HL-60 (cell line): ENCODE measurements around the gene PGD.

Experiments
- DNase-seq, 2 experiments: peaks; one replicate each; pipeline ENCODE4 v3.0.0-alpha.2; 2010 to 2020; ENCODE audit warnings: low read depth in 1 of 2, low spot score in 1 of 2
- H3K27ac ChIP-seq: fragments of 250-450 bp; sonication (Bioruptor Pico); replicated peaks from 2 replicates; pipeline ENCODE4 v1.5.1; 2020; ENCODE audit warnings: mild to moderate bottlenecking, moderate library complexity
- H3K27me3 ChIP-seq: fragments of 250-450 bp; sonication (Bioruptor Pico); 2 replicates; pipeline ENCODE4 v1.5.1; 2021; ENCODE audit warnings: mild to moderate bottlenecking, moderate library complexity; ENCODE audit not compliant: insufficient read depth, poor library complexity, severe bottlenecking
- H3K4me3 ChIP-seq: replicated peaks from 2 replicates; pipeline ENCODE4 v1.5.1; 2011; ENCODE audit warnings: mild to moderate bottlenecking, control low read depth, low read length; ENCODE audit not compliant: insufficient read depth
- GABPA ChIP-seq: IDR thresholded peaks from 2 replicates; pipeline ENCODE4 v1.6.1; 2012; ENCODE audit warnings: low read depth
- POLR2AphosphoS5 ChIP-seq: IDR thresholded peaks from 2 replicates; pipeline ENCODE4 v1.6.1; 2012; ENCODE audit warnings: low read depth
- SPI1 ChIP-seq: IDR thresholded peaks from 2 replicates; pipeline ENCODE4 v1.6.1; 2012; ENCODE audit warnings: low read depth, mild to moderate bottlenecking, borderline replicate concordance
- TF ChIP-seq, protein P1 (sequence below): IDR thresholded peaks from one replicate; pipeline ENCODE4 v1.5.1; 2011; ENCODE audit warnings: low read length, control low read depth, inconsistent platforms; ENCODE audit not compliant: insufficient read depth
- TF ChIP-seq, protein P2 (sequence below): IDR thresholded peaks from 2 replicates; pipeline ENCODE4 v1.6.1; 2012; ENCODE audit warnings: low read depth; ENCODE audit not compliant: insufficient replicate concordance

Gene PGD

DNA sequence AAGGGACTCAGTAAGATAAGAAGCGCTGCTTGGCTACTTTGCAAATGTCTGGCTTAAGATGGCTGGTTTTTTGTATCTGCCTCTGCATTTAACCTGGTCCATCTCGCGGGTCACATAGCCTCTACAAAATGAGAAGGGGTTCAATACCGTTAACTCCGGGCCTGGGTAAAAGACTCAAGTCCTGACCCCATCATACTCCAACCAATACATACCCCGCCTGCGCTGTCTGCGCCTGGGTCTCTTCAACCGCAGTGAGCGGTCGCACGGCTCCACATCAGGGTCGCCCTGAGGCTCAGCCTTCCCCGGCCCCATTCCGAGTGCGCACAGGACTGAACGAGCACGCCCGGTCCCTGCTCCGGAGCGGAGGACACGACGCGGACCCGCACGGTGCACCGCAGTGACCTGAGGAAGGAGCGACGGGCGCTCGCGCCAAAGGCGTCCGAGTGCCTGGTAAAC is 558 bp upstream of the PGD start:
- no peak for DNase-seq
- no peaks in the 10 kb centered on the region for H3K27me3 ChIP-seq
- peak overlapping the region; percentile 95 for H3K27ac ChIP-seq
- peak overlapping the region; percentile 62 for H3K4me3 ChIP-seq
- no peak for TF ChIP-seq GABPA
- TF ChIP-seq, protein P1, sequence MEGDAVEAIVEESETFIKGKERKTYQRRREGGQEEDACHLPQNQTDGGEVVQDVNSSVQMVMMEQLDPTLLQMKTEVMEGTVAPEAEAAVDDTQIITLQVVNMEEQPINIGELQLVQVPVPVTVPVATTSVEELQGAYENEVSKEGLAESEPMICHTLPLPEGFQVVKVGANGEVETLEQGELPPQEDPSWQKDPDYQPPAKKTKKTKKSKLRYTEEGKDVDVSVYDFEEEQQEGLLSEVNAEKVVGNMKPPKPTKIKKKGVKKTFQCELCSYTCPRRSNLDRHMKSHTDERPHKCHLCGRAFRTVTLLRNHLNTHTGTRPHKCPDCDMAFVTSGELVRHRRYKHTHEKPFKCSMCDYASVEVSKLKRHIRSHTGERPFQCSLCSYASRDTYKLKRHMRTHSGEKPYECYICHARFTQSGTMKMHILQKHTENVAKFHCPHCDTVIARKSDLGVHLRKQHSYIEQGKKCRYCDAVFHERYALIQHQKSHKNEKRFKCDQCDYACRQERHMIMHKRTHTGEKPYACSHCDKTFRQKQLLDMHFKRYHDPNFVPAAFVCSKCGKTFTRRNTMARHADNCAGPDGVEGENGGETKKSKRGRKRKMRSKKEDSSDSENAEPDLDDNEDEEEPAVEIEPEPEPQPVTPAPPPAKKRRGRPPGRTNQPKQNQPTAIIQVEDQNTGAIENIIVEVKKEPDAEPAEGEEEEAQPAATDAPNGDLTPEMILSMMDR, result no peak
- no peak for TF ChIP-seq POLR2AphosphoS5
- no peak for TF ChIP-seq SPI1
- TF ChIP-seq, protein P2, sequence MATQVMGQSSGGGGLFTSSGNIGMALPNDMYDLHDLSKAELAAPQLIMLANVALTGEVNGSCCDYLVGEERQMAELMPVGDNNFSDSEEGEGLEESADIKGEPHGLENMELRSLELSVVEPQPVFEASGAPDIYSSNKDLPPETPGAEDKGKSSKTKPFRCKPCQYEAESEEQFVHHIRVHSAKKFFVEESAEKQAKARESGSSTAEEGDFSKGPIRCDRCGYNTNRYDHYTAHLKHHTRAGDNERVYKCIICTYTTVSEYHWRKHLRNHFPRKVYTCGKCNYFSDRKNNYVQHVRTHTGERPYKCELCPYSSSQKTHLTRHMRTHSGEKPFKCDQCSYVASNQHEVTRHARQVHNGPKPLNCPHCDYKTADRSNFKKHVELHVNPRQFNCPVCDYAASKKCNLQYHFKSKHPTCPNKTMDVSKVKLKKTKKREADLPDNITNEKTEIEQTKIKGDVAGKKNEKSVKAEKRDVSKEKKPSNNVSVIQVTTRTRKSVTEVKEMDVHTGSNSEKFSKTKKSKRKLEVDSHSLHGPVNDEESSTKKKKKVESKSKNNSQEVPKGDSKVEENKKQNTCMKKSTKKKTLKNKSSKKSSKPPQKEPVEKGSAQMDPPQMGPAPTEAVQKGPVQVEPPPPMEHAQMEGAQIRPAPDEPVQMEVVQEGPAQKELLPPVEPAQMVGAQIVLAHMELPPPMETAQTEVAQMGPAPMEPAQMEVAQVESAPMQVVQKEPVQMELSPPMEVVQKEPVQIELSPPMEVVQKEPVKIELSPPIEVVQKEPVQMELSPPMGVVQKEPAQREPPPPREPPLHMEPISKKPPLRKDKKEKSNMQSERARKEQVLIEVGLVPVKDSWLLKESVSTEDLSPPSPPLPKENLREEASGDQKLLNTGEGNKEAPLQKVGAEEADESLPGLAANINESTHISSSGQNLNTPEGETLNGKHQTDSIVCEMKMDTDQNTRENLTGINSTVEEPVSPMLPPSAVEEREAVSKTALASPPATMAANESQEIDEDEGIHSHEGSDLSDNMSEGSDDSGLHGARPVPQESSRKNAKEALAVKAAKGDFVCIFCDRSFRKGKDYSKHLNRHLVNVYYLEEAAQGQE, result no peak

DNA sequence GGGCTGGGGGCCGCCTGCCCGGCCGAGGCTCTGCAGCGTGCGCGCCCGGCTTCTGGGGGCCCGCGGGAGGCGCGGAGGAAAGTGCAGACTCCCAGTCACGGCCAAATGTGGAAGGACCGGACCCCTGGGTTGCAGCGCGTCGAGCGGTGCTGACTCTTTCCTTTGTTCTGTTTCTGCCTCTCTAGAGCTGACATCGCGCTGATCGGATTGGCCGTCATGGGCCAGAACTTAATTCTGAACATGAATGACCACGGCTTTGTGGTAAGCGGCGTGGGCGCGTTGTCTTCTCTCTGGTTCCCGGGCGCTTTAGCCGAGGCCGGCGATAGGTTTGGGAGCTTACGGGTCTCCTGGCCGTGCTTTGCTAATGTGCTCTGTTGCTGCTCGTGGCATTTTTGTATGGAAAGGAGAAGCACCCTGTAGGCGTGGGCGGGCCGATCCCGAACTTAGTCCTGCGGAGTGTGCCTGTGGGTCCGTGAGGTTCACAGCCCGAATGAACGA is 629 bp downstream of the PGD start:
- peak in 1 of 2 experiments; percentile 36 for DNase-seq
- TF ChIP-seq, protein P2, result no peak
- no peak for TF ChIP-seq SPI1
- peak overlapping the region; percentile 95 for H3K27ac ChIP-seq
- peak overlapping the region; percentile 62 for H3K4me3 ChIP-seq
- no peaks in the 10 kb centered on the region for H3K27me3 ChIP-seq

DNA sequence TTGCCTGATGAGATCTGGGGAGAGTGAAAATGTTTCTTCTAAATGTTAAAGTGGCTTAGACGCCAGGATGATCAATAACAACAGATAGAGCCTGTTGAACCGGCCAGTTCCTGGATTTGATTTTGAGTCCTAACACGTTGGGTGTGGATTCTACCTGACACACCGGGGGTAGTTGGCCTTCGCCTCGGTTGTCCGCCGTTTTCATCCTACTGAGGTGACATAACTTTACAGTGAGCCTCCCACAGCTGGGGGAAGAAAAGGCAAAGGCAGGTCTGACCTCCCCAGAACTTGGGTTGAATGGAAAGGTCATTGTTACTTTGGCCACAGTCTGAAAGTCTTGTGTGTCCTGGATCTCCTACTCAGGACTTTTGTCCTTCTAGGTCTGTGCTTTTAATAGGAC is 1.1 kb downstream of the PGD start:
- H3K27me3 ChIP-seq, result no peaks in the 10 kb centered on the region
- TF ChIP-seq, protein P2, result no peak
- TF ChIP-seq POLR2AphosphoS5 (no peak), SPI1 (no peak), GABPA (no peak)
- TF ChIP-seq, protein P1, result no peak
- H3K4me3 ChIP-seq, result peak overlapping the region; percentile 62
- no peak for DNase-seq
- peak overlapping the region; percentile 95 for H3K27ac ChIP-seq
